SJSA1 (cell line): Measurements from ENCODE around the gene RAB11A. TPM values are rescaled to one million over a fixed set of nuclear protein-coding genes. Genes with fewer than 3 reads are reported as not detected.

Source experiments
- DNase-seq, 2 experiments: peaks; one replicate each; pipeline ENCODE4 v3.0.0-alpha.2; 2015 to 2020; ENCODE audit warnings: low spot score in 2 of 2, low read depth in 1 of 2
- H3K27ac ChIP-seq: fragments of 250-450 bp; sonication (Bioruptor Pico); 2 replicates; pipeline ENCODE4 v1.5.1; 2020; ENCODE audit warnings: mild to moderate bottlenecking, moderate library complexity
- H3K27me3 ChIP-seq: fragments of 250-450 bp; sonication (Bioruptor Pico); replicated peaks from 2 replicates; pipeline ENCODE4 v1.5.1; 2020; ENCODE audit warnings: mild to moderate bottlenecking, moderate library complexity
- H3K36me3 ChIP-seq: fragments of 250-450 bp; sonication (Bioruptor Pico); 2 replicates; pipeline ENCODE4 v1.5.1; 2020; ENCODE audit warnings: mild to moderate bottlenecking
- H3K4me1 ChIP-seq: fragments of 250-450 bp; sonication (Bioruptor Pico); replicated peaks from 2 replicates; pipeline ENCODE4 v1.6.1; 2021; ENCODE audit warnings: mild to moderate bottlenecking
- H3K4me3 ChIP-seq: fragments of 250-450 bp; sonication (Bioruptor Pico); 2 replicates; pipeline ENCODE4 v1.5.1; 2020; ENCODE audit warnings: mild to moderate bottlenecking
- H3K9me3 ChIP-seq: fragments of 250-450 bp; sonication (Bioruptor Pico); replicated peaks from 2 replicates; pipeline ENCODE4 v1.5.1; 2020; ENCODE audit warnings: mild to moderate bottlenecking
- total RNA-seq: library from RNA; depleted of rRNA; stranded (reverse); fragments of >200 nt; shearing (Covaris generic); gene quantifications from 2 replicates; pipeline ENCODE4 v1.2.3, GENCODE V29; 2014

Gene RAB11A
- total RNA-seq, 1 experiment from 2014 or later: 205 TPM

DNA sequence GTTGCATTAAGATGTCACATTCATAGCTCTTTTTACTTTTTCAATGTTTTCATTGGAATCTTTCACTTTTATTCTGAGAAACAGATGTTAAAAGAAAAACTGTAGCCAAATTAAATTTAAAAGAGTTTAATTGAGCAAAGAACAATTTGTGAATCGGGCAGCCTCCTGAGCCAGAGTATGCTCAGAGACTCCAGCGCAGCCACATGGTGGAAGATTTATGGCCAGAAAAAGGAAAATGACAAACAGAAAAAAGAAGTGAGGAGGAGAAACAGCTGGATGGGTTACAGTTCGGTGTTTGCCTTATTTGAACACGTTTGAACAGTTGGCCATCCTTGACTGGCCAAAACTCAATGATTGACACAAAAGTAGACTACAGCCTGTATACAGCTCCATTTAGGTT, 33.8 kb upstream of the RAB11A start:
- Histone ChIP-seq H3K9me3 (no peaks in the 10 kb centered on the region), H3K27ac (no peak overlapping the region), H3K27me3 (no peaks in the 10 kb centered on the region), H3K36me3 (no peaks in the 10 kb centered on the region), H3K4me3 (no peak overlapping the region), H3K4me1 (peaks cover 10% of the 10 kb centered on the region)
- DNase-seq: no peak

DNA sequence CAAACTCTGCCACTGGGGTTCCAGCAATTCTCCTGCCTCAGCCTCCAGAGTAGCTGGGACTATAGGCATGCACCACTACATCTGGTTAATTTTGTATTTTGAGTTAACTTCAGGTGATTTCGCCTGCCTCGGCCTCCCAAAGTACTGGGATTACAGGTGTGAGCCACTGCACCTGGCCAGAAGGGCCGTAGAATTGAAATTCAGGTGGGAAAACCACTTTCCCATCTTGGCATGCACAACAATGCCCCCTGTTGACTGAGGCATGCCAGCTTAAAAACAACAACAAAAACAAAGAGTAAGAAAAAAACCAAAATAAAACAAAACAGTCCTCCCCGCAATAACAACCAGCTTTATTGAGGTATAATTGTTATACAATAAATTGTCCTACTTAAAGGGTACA, 32.6 kb upstream of the RAB11A start:
- peaks cover 10% of the 10 kb centered on the region for H3K4me1 ChIP-seq
- no peaks in the 10 kb centered on the region for H3K9me3 ChIP-seq
- DNase-seq: no peak
- no peaks in the 10 kb centered on the region for H3K36me3 ChIP-seq
- no peak overlapping the region for H3K27ac ChIP-seq
- H3K27me3 ChIP-seq: no peaks in the 10 kb centered on the region
- no peak overlapping the region for H3K4me3 ChIP-seq

DNA sequence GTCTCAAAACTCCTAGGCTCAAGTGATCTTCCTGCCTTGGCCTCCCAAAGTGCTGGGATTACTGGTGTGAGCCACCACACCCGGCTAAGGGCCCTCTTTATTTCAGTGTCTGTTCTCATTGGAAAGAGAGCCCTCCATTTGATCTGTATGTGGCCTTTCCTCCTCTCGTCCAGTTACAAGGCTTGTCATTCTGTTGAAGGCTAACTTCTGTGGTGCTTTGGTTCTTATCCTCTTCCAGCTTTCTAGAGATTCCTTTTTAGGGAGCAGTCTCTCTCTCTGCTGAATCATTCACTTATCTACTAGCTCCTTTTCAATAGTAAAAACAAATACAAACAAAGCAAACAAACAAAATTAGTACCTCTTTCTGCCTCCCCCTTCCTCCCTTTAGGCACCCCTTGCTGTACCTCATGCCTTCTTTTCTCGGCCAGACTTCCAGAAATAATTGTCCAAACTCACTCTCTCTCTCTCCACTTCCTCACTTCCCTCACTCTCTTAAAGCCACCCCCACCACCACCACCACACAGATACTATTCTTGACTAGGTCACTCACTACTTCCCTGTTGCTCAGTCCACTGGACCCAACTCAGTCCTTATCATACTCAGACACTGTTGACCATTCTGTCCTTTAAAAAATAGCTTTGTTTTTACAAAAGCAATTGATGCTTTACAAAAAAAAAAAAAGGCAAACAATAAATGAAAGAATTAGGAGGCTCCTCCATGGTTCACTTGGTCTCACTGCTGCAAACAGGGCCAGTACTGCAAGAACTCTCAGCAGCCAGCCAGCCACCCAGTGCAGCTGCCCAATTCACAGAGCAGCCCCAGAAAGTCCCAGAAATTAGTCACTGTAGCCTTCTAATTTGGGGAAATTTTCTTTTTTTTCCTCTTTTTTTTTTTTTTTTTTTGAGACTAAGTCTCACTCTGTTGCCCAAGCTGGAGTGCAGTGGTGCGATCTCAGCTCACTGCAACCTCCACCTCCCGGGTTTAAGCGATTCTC, 31.7 kb upstream of the RAB11A start:
- H3K27ac ChIP-seq: no peak overlapping the region
- no peak overlapping the region for H3K4me3 ChIP-seq
- H3K27me3 ChIP-seq: no peaks in the 10 kb centered on the region
- H3K9me3 ChIP-seq: no peaks in the 10 kb centered on the region
- H3K4me1 ChIP-seq: peaks cover 6% of the 10 kb centered on the region
- DNase-seq: no peak
- H3K36me3 ChIP-seq: no peaks in the 10 kb centered on the region

DNA sequence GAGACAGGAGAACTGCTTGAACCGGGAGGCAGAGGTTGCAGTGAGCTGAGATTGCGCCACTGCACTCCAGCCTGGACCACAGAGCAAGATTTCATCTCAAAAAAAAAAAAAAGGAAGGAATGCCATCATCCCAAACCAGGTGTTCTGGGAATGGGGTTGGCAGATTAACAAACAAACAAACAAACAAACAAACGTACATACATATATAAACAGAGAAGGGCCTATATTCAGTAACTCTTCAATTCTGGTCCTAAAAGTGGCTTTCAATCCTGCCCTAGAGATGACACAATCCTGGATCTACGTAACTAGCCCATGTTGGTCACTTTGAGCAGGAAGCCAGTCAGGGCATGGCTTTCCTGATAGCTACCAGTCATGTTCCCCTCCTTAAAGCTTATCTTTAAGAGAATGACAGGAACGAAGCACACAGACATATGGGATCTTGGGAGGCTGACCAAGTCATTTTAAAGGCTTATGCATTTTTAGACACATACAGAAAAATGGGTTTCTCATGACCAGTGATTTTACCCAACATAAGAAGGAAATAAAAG, 29.9 kb upstream of the RAB11A start:
- no peak for DNase-seq
- H3K4me3 ChIP-seq: no peak overlapping the region
- H3K9me3 ChIP-seq: no peaks in the 10 kb centered on the region
- H3K4me1 ChIP-seq: no peaks in the 10 kb centered on the region
- no peak overlapping the region for H3K27ac ChIP-seq
- no peaks in the 10 kb centered on the region for H3K27me3 ChIP-seq
- no peaks in the 10 kb centered on the region for H3K36me3 ChIP-seq

DNA sequence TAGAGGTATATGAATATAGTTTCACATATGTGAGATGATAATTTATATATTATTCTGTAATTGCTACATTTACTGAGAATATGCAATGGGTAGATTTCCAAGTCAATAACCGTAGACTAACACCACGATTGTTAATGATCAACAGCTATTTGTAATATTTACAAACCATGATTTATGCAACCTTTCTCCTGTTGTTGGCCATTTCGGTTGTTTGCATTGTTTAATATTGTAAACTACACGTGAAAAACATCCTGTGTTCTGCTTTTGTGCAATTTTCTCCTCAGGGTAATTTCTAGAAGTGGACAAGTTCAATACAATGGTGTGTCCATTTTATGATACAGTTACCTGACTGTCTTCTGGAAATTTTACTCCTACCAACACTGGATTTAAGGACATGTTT, 29.3 kb upstream of the RAB11A start:
- Histone ChIP-seq H3K27me3 (no peaks in the 10 kb centered on the region), H3K9me3 (no peaks in the 10 kb centered on the region), H3K4me3 (no peak overlapping the region), H3K27ac (no peak overlapping the region), H3K36me3 (no peaks in the 10 kb centered on the region), H3K4me1 (no peaks in the 10 kb centered on the region)
- DNase-seq: no peak

DNA sequence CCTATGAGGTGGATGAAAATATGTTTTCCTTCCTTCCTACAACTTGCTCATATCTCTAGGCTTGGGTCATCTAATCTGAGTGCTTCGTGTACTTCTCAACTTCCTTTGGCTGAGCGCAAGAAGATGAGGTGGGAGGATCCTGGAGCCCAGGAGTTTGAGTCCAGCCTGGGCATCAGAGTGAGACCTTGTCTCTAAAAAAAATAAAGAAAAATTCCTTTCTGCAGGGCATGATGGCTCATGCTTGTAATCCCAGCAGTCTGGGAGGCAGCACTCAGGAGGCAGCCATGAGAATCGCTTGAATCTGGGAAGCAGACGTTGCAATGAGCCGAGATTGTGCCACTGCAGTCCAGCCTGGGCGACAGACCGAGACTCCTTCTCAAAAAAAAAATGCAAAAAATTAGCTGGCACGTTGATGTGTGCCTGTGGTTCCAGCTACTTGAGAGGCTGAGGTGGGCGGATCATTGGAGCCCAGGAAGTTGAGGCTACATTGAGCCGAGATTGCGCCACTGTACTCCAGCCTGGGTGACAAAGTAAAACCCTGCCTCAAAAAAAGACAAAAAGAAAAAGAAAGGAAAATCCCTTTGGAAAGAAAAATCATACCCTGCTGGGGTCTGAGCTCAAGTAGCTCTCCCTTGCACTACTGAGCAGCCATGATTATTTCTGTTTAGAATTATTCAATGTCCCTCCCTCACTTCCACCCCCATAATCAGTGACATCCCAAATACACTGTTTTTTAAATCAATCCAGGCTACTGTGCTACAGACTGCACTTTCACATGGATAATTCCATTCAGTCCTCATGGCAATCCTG, 28.0 kb upstream of the RAB11A start:
- DNase-seq: no peak
- H3K36me3 ChIP-seq: no peaks in the 10 kb centered on the region
- H3K27ac ChIP-seq: no peak overlapping the region
- H3K9me3 ChIP-seq: no peaks in the 10 kb centered on the region
- H3K27me3 ChIP-seq: no peaks in the 10 kb centered on the region
- H3K4me3 ChIP-seq: no peak overlapping the region
- H3K4me1 ChIP-seq: no peaks in the 10 kb centered on the region

DNA sequence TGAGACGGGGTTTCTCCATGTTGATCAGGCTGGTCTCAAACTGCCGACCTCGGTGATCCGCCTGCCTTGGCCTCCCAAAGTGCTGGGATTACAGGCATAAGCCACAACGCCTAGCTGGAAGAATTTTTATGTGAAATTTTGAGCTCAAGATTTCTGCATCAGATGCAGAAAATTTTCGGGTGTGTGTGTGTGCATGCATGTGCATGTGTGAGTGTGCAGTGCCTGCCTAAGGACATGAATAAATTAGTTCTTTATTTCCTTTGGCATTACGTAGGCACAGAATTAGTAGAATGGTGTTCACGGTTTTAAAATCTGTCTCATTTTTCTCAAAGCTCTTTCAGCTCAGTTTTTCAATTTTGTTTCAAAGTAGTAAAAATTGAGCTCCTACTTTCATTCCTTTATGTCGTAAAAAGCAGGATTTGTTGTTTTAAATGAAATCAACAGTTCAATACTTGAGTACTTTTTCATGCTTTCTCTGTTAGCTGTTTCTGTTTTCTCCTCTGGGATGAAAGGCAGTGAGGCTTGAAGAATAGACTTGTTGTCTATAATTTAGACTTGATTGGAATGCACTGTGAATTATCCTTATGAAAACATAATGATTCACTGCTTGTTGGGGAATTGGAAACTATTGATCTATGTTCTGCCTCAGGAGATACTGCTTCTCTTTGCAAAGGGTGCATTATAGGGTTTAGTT, 23.3 kb upstream of the RAB11A start:
- H3K27ac ChIP-seq: no peak overlapping the region
- no peaks in the 10 kb centered on the region for H3K27me3 ChIP-seq
- H3K9me3 ChIP-seq: no peaks in the 10 kb centered on the region
- no peaks in the 10 kb centered on the region for H3K36me3 ChIP-seq
- H3K4me1 ChIP-seq: no peaks in the 10 kb centered on the region
- no peak for DNase-seq
- no peak overlapping the region for H3K4me3 ChIP-seq

DNA sequence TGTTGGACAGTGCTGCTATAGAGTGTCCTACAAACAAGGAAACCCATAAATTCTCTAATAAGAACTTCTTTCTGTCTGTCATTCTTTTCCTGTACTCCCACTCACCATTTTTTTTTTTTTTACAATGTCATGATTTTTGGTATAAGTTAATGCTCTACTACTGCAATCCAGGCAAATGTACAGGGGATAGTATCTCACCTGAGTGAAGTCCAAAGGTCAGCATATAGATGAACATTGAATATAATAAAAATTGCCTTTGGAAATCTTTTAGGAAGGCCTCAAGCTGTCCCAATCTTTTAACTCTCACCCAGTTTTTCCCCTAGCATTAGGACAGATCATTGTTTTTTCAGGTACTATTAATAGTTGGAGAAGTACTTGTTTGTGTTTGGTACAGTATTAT, 21.3 kb upstream of the RAB11A start:
- H3K27me3 ChIP-seq: no peaks in the 10 kb centered on the region
- no peaks in the 10 kb centered on the region for H3K9me3 ChIP-seq
- H3K4me1 ChIP-seq: no peaks in the 10 kb centered on the region
- no peak overlapping the region for H3K27ac ChIP-seq
- no peak overlapping the region for H3K4me3 ChIP-seq
- DNase-seq: no peak
- H3K36me3 ChIP-seq: no peaks in the 10 kb centered on the region

DNA sequence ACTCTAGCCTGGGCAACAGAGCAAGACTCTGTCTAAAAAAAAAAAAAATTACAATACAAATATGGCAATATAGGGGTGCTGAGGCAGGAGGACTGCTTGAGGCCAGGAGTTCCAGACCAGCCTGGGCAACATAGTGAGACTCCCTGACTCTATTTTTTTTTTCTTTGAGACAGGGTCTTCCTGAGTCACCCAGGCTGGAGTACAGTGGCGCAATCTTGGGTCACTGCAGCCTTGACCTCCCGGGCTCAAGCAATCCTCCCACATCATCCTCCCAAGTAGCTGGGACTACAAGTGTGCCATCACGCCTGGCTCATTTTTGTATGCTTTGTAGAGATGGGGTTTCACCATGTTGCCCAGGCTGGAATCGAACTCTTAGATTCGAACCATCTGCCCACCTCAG, 17.3 kb upstream of the RAB11A start:
- Histone ChIP-seq H3K27ac (no peak overlapping the region), H3K4me3 (no peak overlapping the region), H3K9me3 (no peaks in the 10 kb centered on the region), H3K27me3 (no peaks in the 10 kb centered on the region; the same call in 1 of the 2 replicates), H3K36me3 (no peaks in the 10 kb centered on the region), H3K4me1 (no peaks in the 10 kb centered on the region)
- DNase-seq: no peak

DNA sequence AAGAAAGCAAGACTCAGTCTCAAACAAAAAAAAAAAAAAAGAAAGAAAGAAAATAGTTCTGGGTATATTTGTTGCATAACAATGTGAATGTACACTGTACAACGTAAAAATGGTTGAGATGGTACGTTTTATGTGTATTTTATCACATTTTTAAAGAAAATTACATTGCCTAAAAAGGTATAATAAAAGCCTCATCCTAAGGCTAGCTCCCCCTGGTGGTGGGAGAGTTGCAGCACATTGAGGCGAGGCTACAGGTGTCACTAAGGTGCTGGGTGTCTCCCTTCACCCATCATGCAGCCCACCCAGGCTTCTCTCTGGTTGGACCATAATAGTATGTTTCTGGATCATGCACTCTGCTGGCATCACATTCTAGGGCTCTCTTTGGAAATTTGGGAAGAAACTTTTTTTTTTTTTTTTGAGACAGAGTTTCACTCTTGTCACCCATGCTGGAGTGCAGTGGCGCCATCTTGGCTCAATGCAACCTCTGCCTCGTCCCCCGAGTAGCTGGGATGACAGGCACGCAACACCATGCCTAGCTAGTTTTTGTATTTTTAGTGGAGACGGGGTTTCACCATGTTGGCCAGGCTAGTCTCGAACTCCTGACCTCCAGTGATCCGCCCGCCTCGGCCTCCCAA, 12.4 kb upstream of the RAB11A start:
- DNase-seq: peak; percentile 43 to 76
- Histone ChIP-seq H3K4me1 (no peaks in the 10 kb centered on the region), H3K27ac (no peak overlapping the region), H3K36me3 (no peaks in the 10 kb centered on the region), H3K27me3 (no peaks in the 10 kb centered on the region; the same call in 1 of the 2 replicates), H3K9me3 (no peaks in the 10 kb centered on the region), H3K4me3 (no peak overlapping the region)

DNA sequence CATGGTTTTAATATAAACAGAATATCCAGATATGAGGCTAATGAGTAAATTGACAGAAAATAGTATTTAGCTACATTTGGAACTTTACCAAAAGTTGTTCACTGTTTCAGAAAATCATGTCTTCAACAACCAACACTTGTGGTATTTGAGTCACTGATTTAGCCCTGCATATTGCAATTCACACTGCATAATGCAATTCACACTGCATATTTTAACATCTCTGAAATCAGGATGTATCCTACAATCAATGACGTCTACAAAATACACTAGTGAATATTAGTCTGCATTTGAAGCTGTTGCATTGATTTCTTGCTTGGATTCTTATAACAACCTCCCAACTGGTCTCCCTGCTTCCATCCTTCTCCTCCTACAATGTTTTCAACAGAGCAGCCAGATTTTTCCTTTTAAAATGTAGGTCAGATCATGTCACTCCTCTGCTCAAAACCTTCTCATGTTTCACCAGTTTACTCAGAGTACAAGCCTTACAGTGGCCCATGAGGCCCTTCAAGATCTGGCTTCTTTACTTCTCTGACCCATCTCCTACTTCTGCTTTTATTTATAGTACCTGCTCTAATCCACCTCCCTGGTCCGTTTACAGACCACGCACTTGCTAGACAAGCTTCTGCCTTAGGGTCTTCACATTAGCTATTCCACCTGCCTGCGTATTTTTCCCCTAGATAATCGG, 11.4 kb upstream of the RAB11A start:
- Histone ChIP-seq H3K9me3 (no peaks in the 10 kb centered on the region), H3K27me3 (no peaks in the 10 kb centered on the region; the same call in 1 of the 2 replicates), H3K4me1 (no peaks in the 10 kb centered on the region), H3K27ac (no peak overlapping the region), H3K4me3 (no peak overlapping the region), H3K36me3 (no peaks in the 10 kb centered on the region)
- DNase-seq: no peak

DNA sequence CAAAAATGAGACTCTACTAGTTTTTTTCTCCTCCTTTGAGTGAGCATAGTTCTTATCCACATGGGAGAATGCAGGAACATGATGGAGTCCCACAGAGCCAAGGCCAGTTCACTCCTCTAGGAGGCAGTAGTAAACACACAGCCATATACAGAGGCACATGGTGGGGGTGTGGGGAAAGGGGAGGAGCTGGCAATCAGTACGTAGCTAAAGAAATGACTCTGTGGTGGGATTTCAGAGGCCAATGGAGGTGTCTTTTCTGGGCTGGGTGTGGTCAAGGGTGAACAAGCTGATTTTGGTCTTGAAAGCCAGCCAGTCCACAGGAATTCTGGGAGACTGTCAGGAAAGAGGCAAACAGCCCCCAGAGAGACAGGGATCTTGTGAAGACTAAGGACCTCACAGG, 6.6 kb upstream of the RAB11A start:
- Histone ChIP-seq H3K36me3 (no peaks in the 10 kb centered on the region), H3K9me3 (no peaks in the 10 kb centered on the region), H3K27me3 (no peaks in the 10 kb centered on the region), H3K27ac (no peak overlapping the region), H3K4me1 (no peaks in the 10 kb centered on the region), H3K4me3 (no peak overlapping the region)
- DNase-seq: peak; percentile 47 to 76

DNA sequence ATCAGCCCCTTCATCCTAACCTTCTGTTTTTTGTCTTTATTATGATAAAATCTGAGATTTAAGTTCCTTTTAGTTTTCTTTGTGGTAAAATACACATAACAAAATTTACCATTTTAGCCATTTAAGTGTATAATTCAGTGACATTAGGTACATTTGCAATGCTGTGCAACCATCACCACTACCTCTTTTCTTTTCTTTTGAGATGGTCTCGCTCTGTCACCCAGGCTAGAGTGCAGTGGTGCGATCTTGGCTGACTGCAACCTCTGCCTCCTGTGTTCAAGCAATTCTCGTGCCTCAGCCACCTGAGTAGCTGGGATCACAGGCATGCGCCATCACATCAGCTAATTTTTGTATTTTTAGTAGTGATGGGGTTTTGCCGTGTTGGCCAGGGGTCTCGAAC, 6.2 kb upstream of the RAB11A start:
- Histone ChIP-seq H3K4me1 (no peaks in the 10 kb centered on the region), H3K27ac (no peak overlapping the region), H3K9me3 (no peaks in the 10 kb centered on the region), H3K36me3 (no peaks in the 10 kb centered on the region), H3K27me3 (no peaks in the 10 kb centered on the region), H3K4me3 (no peak overlapping the region)
- DNase-seq: no peak
